HepG2 (cell line): ENCODE results near the gene NKD1. TPM values are rescaled to one million over a fixed set of nuclear protein-coding genes. Genes with fewer than 3 reads are reported as not detected.

ENCODE experiments used
- ATRX ChIP-seq: sonication (generic); formaldehyde crosslinking; IDR thresholded peaks from 2 replicates; pipeline ENCODE4 v1.4.0; 2020; ENCODE audit warnings: missing genetic modification reagents, borderline replicate concordance
- EEA1 ChIP-seq: sonication (generic); formaldehyde crosslinking; IDR thresholded peaks from 2 replicates; pipeline ENCODE4 v1.5.1; 2020; ENCODE audit warnings: mild to moderate bottlenecking, missing genetic modification reagents, borderline replicate concordance
- ELF3 ChIP-seq: IDR thresholded peaks from 2 replicates; pipeline ENCODE4 v1.6.1; 2016; ENCODE audit warnings: missing genetic modification reagents, missing compliant biosample characterization
- GABPB1 ChIP-seq: IDR thresholded peaks from 2 replicates; pipeline ENCODE4 v1.6.1; 2016; ENCODE audit warnings: mild to moderate bottlenecking, missing genetic modification reagents, moderate library complexity, missing compliant biosample characterization
- GTF2F1 ChIP-seq: fragments of 150-350 bp; IDR thresholded peaks from 2 replicates; pipeline ENCODE4 v1.6.1; 2014; ENCODE audit warnings: low read length
- HBP1 ChIP-seq: IDR thresholded peaks from 2 replicates; pipeline ENCODE4 v1.6.1; 2016; ENCODE audit warnings: low read depth, control low read depth
- HMGXB4 ChIP-seq, 2 experiments: sonication (generic) in 1 of 2; formaldehyde crosslinking in 1 of 2; IDR thresholded peaks; 2 replicates each; pipeline versions ENCODE4 v1.4.0 to v1.6.1; 2018 to 2020; ENCODE audit warnings: missing genetic modification reagents in 2 of 2, borderline replicate concordance in 1 of 2, low read depth in 1 of 2, mild to moderate bottlenecking in 1 of 2, missing biosample characterization in 1 of 2
- HNRNPLL ChIP-seq: fragments of 200-400 bp; formaldehyde crosslinking; IDR thresholded peaks from 2 replicates; pipeline ENCODE4 v1.6.1; 2017; ENCODE audit warnings: mild to moderate bottlenecking, low read depth, low read length; ENCODE audit not compliant: poor library complexity, severe bottlenecking
- MIXL1 ChIP-seq: IDR thresholded peaks from 2 replicates; pipeline ENCODE4 v1.6.1; 2016
- NFKB2 ChIP-seq: sonication (generic); formaldehyde crosslinking; IDR thresholded peaks from 2 replicates; pipeline ENCODE4 v1.4.0; 2020; ENCODE audit warnings: missing genetic modification reagents, borderline replicate concordance
- NR2F1 ChIP-seq, 2 experiments: fragments of 450-650 bp in 1 of 2; formaldehyde crosslinking in 1 of 2; IDR thresholded peaks; 2 replicates each; pipeline versions ENCODE4 v1.5.0 to v1.6.1; 2016 to 2020; ENCODE audit warnings: mild to moderate bottlenecking in 1 of 2, missing compliant biosample characterization in 1 of 2, missing genetic modification reagents in 1 of 2, moderate library complexity in 1 of 2
- PHF21A ChIP-seq: sonication (generic); formaldehyde crosslinking; IDR thresholded peaks from 2 replicates; pipeline ENCODE4 v1.5.0; 2020; ENCODE audit warnings: mild to moderate bottlenecking, missing genetic modification reagents
- PTBP1 ChIP-seq: fragments of 200-400 bp; formaldehyde crosslinking; IDR thresholded peaks from 2 replicates; pipeline ENCODE4 v1.6.1; 2018; ENCODE audit warnings: low read length, low read depth; ENCODE audit not compliant: poor library complexity, severe bottlenecking
- SP5 ChIP-seq: IDR thresholded peaks from 2 replicates; pipeline ENCODE4 v1.6.1; 2016; ENCODE audit warnings: low read depth, borderline replicate concordance
- ZBTB26 ChIP-seq: IDR thresholded peaks from 2 replicates; pipeline ENCODE4 v1.6.1; 2016; ENCODE audit warnings: missing compliant biosample characterization, missing genetic modification reagents, borderline replicate concordance
- ZFP1 ChIP-seq: IDR thresholded peaks from 2 replicates; pipeline ENCODE4 v1.6.1; 2016
- ZFYVE20 ChIP-seq: sonication (generic); formaldehyde crosslinking; IDR thresholded peaks from 2 replicates; pipeline ENCODE4 v1.8.0; 2023; ENCODE audit warnings: low read depth, mild to moderate bottlenecking, moderate library complexity, missing genetic modification reagents, borderline replicate concordance
- ZMYM4 ChIP-seq: sonication (generic); formaldehyde crosslinking; IDR thresholded peaks from 2 replicates; pipeline ENCODE4 v1.8.1; 2023; ENCODE audit warnings: mild to moderate bottlenecking, missing genetic modification reagents
- ZNF10 ChIP-seq: sonication (generic); formaldehyde crosslinking; IDR thresholded peaks from 2 replicates; pipeline ENCODE4 v1.4.0; 2020; ENCODE audit warnings: mild to moderate bottlenecking, low read depth, missing genetic modification reagents, borderline replicate concordance
- ZNF12 ChIP-seq: sonication (generic); formaldehyde crosslinking; IDR thresholded peaks from 2 replicates; pipeline ENCODE4 v1.5.0; 2020; ENCODE audit warnings: missing genetic modification reagents
- ZNF251 ChIP-seq: sonication (generic); formaldehyde crosslinking; IDR thresholded peaks from 2 replicates; pipeline ENCODE4 v1.9.0; 2021; ENCODE audit warnings: mild to moderate bottlenecking, missing genetic modification reagents
- ZNF460 ChIP-seq: sonication (generic); formaldehyde crosslinking; IDR thresholded peaks from 2 replicates; pipeline ENCODE4 v1.5.1; 2020; ENCODE audit warnings: missing genetic modification reagents, mild to moderate bottlenecking, borderline replicate concordance
- ZNF562 ChIP-seq: sonication (generic); formaldehyde crosslinking; IDR thresholded peaks from 2 replicates; pipeline ENCODE4 v1.8.0; 2022; ENCODE audit warnings: missing genetic modification reagents, borderline replicate concordance
- ZNF564 ChIP-seq: sonication (generic); formaldehyde crosslinking; IDR thresholded peaks from 2 replicates; pipeline ENCODE4 v1.8.1; 2023; ENCODE audit warnings: mild to moderate bottlenecking, missing genetic modification reagents
- ZNF614 ChIP-seq: IDR thresholded peaks from 2 replicates; pipeline ENCODE4 v1.6.1; 2018; ENCODE audit warnings: missing biosample characterization, missing genetic modification reagents, inconsistent platforms, borderline replicate concordance
- ZNF7 ChIP-seq: IDR thresholded peaks from 2 replicates; pipeline ENCODE4 v1.6.1; 2016; ENCODE audit warnings: missing biosample characterization, missing genetic modification reagents
- ZSCAN31 ChIP-seq: sonication (generic); formaldehyde crosslinking; IDR thresholded peaks from 2 replicates; pipeline ENCODE4 v1.5.0; 2020; ENCODE audit warnings: low read depth, mild to moderate bottlenecking, missing genetic modification reagents
- ZSCAN9 ChIP-seq: IDR thresholded peaks from 2 replicates; pipeline ENCODE4 v1.6.1; 2016; ENCODE audit warnings: borderline replicate concordance
- polyA plus RNA-seq, 8 experiments: library from polyadenylated mRNA; depleted of rRNA in 3 of 8; stranded (reverse) in 7 of 8; unstranded in 1 of 8; fragments of >200 nt; fragmentation: Illumina TruSeq in 4 of 8; extraction: Trizol in 4 of 8; gene quantifications; 2 replicates each; pipeline versions ENCODE4 v1.2.1 to v1.2.3, GENCODE V29; 2011 to 2016; ENCODE audit warnings: low read depth in 4 of 8, missing spikeins in 1 of 8, mixed read lengths in 1 of 8; ENCODE audit not compliant: insufficient read depth in 1 of 8
- total RNA-seq, 5 experiments: library from RNA; depleted of rRNA; stranded (reverse); fragments of >200 nt; fragmentation: Illumina TruSeq; extraction: Trizol; gene quantifications; 2 replicates each; pipeline ENCODE4 v1.2.3, GENCODE V29; 2016; ENCODE audit warnings: low read depth in 1 of 5

Gene NKD1
- total and polyA plus RNA-seq, 2 of the 13 experiments (the other 11 are each of a cell fraction or from before 2014, with no cell fraction given), result 70.4 to 121 TPM

GRCh38 chr16:50539053-50539695 is 9.0 kb upstream of the NKD1 start (continued):
- peak in 1 of 2 experiments; percentile 76; a peak in 2 of 4 replicates for TF ChIP-seq HMGXB4 (CRISPR knock-in tag; IDR thresholded peaks at IDR 0.05; ENCODE audit: borderline replicate concordance in 1 of 2, low read depth in 1 of 2)
- TF ChIP-seq SP5 (CRISPR knock-in tag), result peak; percentile 94
- TF ChIP-seq GTF2F1, result no peak
- TF ChIP-seq ZFYVE20 (CRISPR knock-in tag), result 0 out of 2 replicates have a peak, but pooled peaks have one; percentile 31
- no peak for TF ChIP-seq HBP1 (CRISPR knock-in tag)
- TF ChIP-seq ZNF562 (CRISPR knock-in tag), result no peak
- TF ChIP-seq ZNF10, result no peak
- TF ChIP-seq ZSCAN31 (CRISPR knock-in tag), result no peak; the same call in 1 of the 2 replicates
- TF ChIP-seq ZSCAN9 (CRISPR knock-in tag), result peak; percentile 29; the same call in 1 of the 2 replicates
- TF ChIP-seq ZNF251 (CRISPR knock-in tag), result no peak
- no peak for TF ChIP-seq ZFP1
- TF ChIP-seq ZNF7 (CRISPR knock-in tag), result no peak
- TF ChIP-seq ZMYM4 (CRISPR knock-in tag), result peak; percentile 83
- TF ChIP-seq MIXL1 (CRISPR knock-in tag), result peak; percentile 73
- no peak for TF ChIP-seq ZNF460 (CRISPR knock-in tag)
- peak; percentile 76; the same call in 1 of the 2 replicates for TF ChIP-seq ZNF614 (CRISPR knock-in tag)
- TF ChIP-seq EEA1 (CRISPR knock-in tag), result no peak
- TF ChIP-seq PTBP1, result no peak
- peak; percentile 60 for TF ChIP-seq ZNF12 (CRISPR knock-in tag)
- TF ChIP-seq ZNF564, result peak; percentile 82
- TF ChIP-seq GABPB1 (CRISPR knock-in tag), result peak; percentile 27
- 0 out of 4 replicates have a peak, but pooled peaks of 1 of the 2 experiments have one; percentile 27 for TF ChIP-seq NR2F1 (CRISPR knock-in tag; IDR thresholded peaks at IDR 0.05)
- TF ChIP-seq ZBTB26, result no peak
- TF ChIP-seq ATRX, result no peak
- peak; percentile 93 for TF ChIP-seq ELF3
- TF ChIP-seq HNRNPLL, result no peak
- peak; percentile 89 for TF ChIP-seq PHF21A (CRISPR knock-in tag)
- TF ChIP-seq NFKB2 (CRISPR knock-in tag), result no peak
